Neural cell (in vitro differentiated cells): ENCODE measurements around the gene AASDH.

Source experiments
- CTCF ChIP-seq: fragments of 450-650 bp; IDR thresholded peaks from 2 replicates; pipeline ENCODE4 v1.5.1; 2014; ENCODE audit warnings: antibody characterized with exemption, mild to moderate bottlenecking, moderate library complexity; ENCODE audit not compliant: poor library complexity, severe bottlenecking
- MXI1 ChIP-seq: fragments of 450-650 bp; conservative IDR thresholded peaks from 2 replicates; pipeline ENCODE4 v1.6.1; 2014; ENCODE audit warnings: antibody characterized with exemption, mild to moderate bottlenecking; ENCODE audit not compliant: poor library complexity, severe bottlenecking

GRCh38 chr4:56409511-56410090 lies 22.3 kb upstream of the AASDH start:
- TF ChIP-seq CTCF (no peak), MXI1 (no peak)
